SK-N-SH (cell line): Measurements from ENCODE around the gene NCSTN.

Experiments
- CTCF ChIP-seq: fragments of 200-600 bp; sonication (generic); IDR thresholded peaks from 2 replicates; pipeline ENCODE4 v1.6.1; 2017; ENCODE audit warnings: antibody characterized with exemption, mild to moderate bottlenecking, moderate library complexity
- EZH2phosphoT487 ChIP-seq: fragments of 200-600 bp; sonication (generic); IDR thresholded peaks from 2 replicates; pipeline ENCODE4 v1.6.1; 2017; ENCODE audit warnings: low read depth, mixed run types, mild to moderate bottlenecking, antibody characterized with exemption, moderate library complexity, borderline replicate concordance
- FOXM1 ChIP-seq: IDR thresholded peaks from 2 replicates; pipeline ENCODE4 v1.4.0; 2012; ENCODE audit warnings: low read depth, mild to moderate bottlenecking
- GABPA ChIP-seq: IDR thresholded peaks from 2 replicates; pipeline ENCODE4 v1.4.0; 2012; ENCODE audit warnings: low read depth, mild to moderate bottlenecking
- MXI1 ChIP-seq: IDR thresholded peaks from 2 replicates; pipeline ENCODE4 v1.6.1; 2012; ENCODE audit warnings: mild to moderate bottlenecking, low read depth, low read length, improper control_type of control experiment
- PBX3 ChIP-seq: IDR thresholded peaks from 2 replicates; pipeline ENCODE4; 2012
- POLR2AphosphoS5 ChIP-seq: IDR thresholded peaks from 2 replicates; pipeline ENCODE4 v1.6.1; 2012; ENCODE audit warnings: low read depth, low read length
- RAD21 ChIP-seq: IDR thresholded peaks from 2 replicates; pipeline ENCODE4 v1.6.1; 2012; ENCODE audit warnings: mild to moderate bottlenecking, low read length
- REST ChIP-seq: IDR thresholded peaks from 2 replicates; pipeline ENCODE4 v1.6.1; 2012; ENCODE audit warnings: mild to moderate bottlenecking, low read depth, low read length, moderate library complexity
- TCF12 ChIP-seq: IDR thresholded peaks from 2 replicates; pipeline ENCODE4 v1.4.0; 2012
- ZBTB33 ChIP-seq: IDR thresholded peaks from 2 replicates; pipeline ENCODE4 v1.4.0; 2012; ENCODE audit warnings: low read depth, borderline replicate concordance

- TF ChIP-seq CTCF, result no peak
- TF ChIP-seq ZBTB33, result no peak
- TF ChIP-seq MXI1, result no peak
- TF ChIP-seq RAD21, result no peak
- no peak for TF ChIP-seq EZH2phosphoT487
- no peak for TF ChIP-seq PBX3
- TF ChIP-seq GABPA, result no peak
- TF ChIP-seq FOXM1, result no peak
- TF ChIP-seq POLR2AphosphoS5, result no peak
- TF ChIP-seq REST, result no peak
- TF ChIP-seq TCF12, result no peak
Measured at GRCh38 chr1:160377585-160378206, 34.5 kb downstream of the NCSTN start.
